ENCODE results near the gene IGF2BP2.
A peak's percentile ranks its signal among the peaks of the same experiment; 100 is the strongest.
"Not testable (repeated sequence)": the region's sequence is repeated elsewhere in the genome, so short reads cannot be mapped to it uniquely, and the experiment has no call there.

The IGF2BP2 gene

DNA sequence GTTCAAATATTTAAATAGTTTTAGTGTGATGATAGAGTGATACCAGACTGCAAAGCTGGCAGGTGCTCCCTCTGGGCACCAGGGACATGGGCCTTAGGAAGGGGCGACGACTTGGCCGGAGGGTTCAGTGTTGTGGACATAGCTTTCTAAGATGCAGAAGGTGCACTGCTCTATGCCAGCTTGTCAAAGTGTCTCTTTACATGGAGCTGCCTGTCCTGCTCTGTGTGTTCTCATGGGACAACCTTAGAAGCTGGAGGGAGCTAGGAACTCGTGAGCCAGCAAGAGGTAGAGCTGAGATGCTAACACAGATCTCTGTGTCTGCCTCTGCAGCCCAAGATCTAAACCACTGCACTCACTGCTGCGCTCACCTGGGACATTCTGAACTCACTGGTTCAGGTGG is 160.9 kb downstream of the IGF2BP2 start:
- Mint-ChIP-seq H3K4me3 (no peak overlapping the region), H3K36me3 (ENCODE audit: low read depth) (no peaks in the 10 kb centered on the region), H3K4me1 (ENCODE audit: low read depth) (peaks cover 4% of the 10 kb centered on the region), H3K27me3 (ENCODE audit: low read depth) (peaks cover 30% of the 10 kb centered on the region), H3K9me3 (no peaks in the 10 kb centered on the region), H3K27ac (no peak overlapping the region)
- DNase-seq (ENCODE audit: low spot score): no peak

DNA sequence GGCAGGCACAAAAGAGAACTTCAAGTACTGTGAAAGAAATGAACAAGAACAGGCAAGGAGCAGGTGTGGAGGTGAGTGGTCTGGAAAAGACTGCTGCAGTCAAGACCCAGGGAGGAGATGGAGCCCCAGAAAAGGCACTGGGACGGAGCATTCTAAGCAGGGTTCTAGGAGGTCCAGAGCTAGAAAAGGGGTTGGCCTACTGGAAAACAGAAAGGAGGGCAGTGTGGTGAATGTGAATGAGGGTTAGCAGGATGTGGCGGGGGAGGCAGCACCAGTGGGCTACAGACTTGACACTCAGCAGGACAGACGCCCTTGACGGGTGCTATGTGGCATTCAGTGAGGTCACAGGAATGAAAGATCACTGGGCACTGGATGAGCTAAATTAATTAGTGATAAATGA is 163.1 kb downstream of the IGF2BP2 start:
- H3K27me3 Mint-ChIP-seq (ENCODE audit: low read depth): peaks cover 20% of the 10 kb centered on the region
- H3K27ac Mint-ChIP-seq: no peak overlapping the region
- no peak for DNase-seq (ENCODE audit: low spot score)
- H3K9me3 Mint-ChIP-seq: no peaks in the 10 kb centered on the region
- no peaks in the 10 kb centered on the region for H3K36me3 Mint-ChIP-seq (ENCODE audit: low read depth)
- no peak overlapping the region for H3K4me3 Mint-ChIP-seq
- H3K4me1 Mint-ChIP-seq (ENCODE audit: low read depth): peaks cover 4% of the 10 kb centered on the region

DNA sequence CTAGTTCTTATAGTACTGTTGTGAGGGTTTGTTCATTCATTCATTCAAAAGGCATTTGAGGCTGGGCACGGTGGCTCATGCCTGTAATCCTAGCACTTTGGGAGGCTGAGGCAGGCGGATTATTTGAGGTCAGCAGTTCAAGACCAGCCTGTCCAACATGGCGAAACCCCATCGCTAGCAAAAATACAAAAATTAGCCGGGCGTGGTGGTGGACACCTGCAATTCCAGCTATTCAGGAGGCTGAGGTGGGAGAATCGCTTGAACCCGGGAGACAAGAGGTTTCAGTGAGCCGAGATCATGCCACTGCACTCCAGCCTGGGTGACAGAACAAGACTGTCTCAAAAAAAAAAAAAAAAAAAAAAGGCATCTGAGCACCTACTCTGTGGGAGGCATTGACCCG is 163.5 kb downstream of the IGF2BP2 start:
- H3K4me1 Mint-ChIP-seq (ENCODE audit: low read depth); H3K4me3 Mint-ChIP-seq; DNase-seq (ENCODE audit: low spot score); H3K27ac Mint-ChIP-seq; H3K36me3 Mint-ChIP-seq (ENCODE audit: low read depth); H3K9me3 Mint-ChIP-seq: not testable (repeated sequence)
- H3K27me3 Mint-ChIP-seq (ENCODE audit: low read depth): peaks cover 19% of the 10 kb centered on the region

DNA sequence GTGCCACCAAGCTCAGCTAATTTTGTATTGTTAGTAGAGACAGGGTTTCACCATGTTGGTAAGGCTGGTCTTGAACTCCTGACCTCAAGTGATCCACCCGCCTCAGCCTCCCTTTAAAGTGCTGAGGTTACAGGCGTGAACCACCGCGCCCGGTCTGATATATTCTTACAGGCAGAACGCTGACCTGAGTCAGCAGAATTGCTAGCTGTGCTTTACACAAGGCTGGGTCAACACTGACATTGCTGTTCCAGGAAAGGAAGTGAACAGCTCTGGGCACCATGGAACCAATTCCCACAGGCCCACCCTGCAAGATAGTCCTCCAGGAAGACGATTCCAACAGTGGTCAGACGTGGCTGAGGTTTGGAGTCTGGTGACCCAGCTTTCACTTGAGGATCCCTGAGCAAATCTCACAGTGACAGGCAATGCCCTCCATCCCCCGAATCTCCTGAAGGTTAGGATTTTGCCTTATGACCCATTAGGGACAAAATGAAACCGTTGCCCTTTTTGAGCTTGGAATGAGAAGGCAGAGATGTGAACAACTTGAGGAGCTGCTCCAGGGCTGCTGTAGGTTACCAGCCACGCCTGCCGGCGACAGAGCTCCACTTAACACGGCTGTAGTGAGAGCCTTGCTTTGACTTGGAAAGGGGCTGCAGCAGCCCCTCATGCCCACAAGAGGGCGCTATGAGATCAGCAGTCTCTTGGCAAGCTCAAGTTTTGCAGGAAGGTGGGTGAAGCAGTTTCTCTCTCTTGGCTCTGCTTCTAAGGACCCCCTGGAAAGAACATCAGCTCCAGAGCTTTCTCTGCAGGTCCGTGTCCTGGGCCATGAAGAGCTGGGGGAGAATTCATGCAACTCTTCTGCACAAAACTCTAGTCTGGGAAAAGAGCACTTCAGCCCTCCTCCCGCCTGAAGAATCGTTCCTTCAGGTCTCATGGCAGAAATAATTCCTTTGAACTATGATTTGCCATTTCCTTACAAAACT is 164.6 kb downstream of the IGF2BP2 start:
- Mint-ChIP-seq H3K36me3 (ENCODE audit: low read depth) (no peaks in the 10 kb centered on the region), H3K4me1 (ENCODE audit: low read depth) (peaks cover 4% of the 10 kb centered on the region), H3K9me3 (no peaks in the 10 kb centered on the region), H3K27me3 (ENCODE audit: low read depth) (peaks cover 19% of the 10 kb centered on the region), H3K27ac (no peak overlapping the region), H3K4me3 (no peak overlapping the region)
- peak; percentile 39 for DNase-seq (ENCODE audit: low spot score)

DNA sequence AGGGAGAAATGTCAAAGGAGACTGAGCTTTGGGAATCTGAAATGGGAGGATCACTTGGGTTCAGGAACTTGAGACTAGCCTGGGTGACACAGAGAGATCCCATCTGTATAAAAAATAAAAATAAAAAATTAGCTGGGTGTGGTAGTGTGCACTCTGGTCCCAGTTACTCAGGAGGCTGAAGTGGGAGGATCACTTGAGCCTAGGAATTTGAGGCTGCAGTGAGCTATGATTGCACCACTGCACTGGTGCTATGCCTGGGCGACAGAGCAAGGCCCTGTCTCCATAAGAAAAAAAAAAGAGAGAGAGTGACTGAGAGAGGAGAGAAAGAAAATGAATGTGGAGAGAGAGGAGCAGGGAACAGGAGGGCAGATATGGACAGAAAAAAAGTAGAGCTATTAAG is 165.9 kb downstream of the IGF2BP2 start:
- H3K27me3 Mint-ChIP-seq (ENCODE audit: low read depth): peaks cover 10% of the 10 kb centered on the region
- no peak for DNase-seq (ENCODE audit: low spot score)
- H3K4me3 Mint-ChIP-seq: no peak overlapping the region
- H3K36me3 Mint-ChIP-seq (ENCODE audit: low read depth): no peaks in the 10 kb centered on the region
- H3K9me3 Mint-ChIP-seq: no peaks in the 10 kb centered on the region
- peak overlapping the region; percentile 32 for H3K27ac Mint-ChIP-seq
- peaks cover 4% of the 10 kb centered on the region for H3K4me1 Mint-ChIP-seq (ENCODE audit: low read depth)

DNA sequence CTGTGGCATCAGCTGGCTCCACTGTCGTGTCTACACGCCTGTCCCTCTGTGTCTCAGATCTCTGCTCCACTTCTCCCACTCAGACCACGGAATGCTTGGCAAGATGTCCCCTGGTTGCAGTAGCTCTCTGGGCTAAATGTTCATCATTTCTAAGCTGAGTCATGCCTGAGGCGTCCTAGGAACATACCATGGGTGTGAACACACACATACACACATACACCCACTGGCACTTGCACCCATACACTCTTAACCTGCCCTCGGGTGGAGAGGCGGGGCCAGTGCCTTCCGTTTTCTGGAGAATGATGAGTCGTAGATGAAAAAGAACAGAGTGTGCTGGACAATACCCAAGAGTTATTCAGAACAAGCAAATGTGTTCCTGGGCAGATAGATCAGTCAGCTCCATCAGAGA is 166.3 kb downstream of the IGF2BP2 start:
- Mint-ChIP-seq H3K9me3 (no peaks in the 10 kb centered on the region), H3K27ac (no peak overlapping the region), H3K36me3 (ENCODE audit: low read depth) (no peaks in the 10 kb centered on the region), H3K27me3 (ENCODE audit: low read depth) (peaks cover 9% of the 10 kb centered on the region), H3K4me3 (no peak overlapping the region), H3K4me1 (ENCODE audit: low read depth) (peaks cover 4% of the 10 kb centered on the region)
- peak; percentile 13 for DNase-seq (ENCODE audit: low spot score)

DNA sequence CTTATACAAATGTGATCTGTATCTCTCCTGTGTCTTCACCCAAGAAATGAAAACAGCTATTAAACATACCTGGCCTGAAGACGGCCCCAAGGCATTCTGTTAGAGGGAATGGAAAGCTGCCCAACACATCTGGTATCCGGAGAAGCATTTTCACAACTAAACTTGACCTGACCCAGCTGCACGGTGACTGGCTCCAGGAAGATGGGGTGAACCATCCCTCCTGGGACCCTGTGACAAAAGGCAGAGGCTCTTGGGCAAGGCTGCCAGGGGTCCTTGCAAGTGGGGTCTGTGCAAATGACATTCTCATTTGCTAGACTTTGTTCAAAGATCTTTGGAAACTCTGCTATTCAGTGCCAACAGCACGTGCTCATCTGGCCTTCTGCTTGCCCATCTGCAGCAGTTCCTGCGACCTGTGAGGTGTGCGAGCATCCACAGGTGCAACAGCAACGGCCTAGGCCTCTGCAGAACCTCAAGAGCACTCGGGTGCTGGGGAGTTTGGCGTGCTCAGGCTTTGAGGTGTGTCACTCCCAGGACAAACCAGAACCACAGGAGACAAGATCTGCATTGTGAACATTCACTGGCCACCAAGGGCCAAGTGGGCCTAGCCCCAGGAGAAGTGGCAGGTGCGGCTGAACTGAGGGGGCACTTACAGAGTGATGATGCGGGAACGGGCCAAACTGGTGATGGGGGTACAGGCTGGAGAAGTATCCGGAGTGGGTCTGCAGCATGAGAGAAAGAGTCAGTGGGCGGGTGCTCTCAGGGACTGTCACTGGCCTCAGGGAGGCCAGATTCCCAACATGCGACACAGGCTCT is 166.9 kb downstream of the IGF2BP2 start:
- Mint-ChIP-seq H3K36me3 (ENCODE audit: low read depth) (no peaks in the 10 kb centered on the region), H3K4me3 (no peak overlapping the region), H3K4me1 (ENCODE audit: low read depth) (peaks cover 4% of the 10 kb centered on the region), H3K9me3 (no peaks in the 10 kb centered on the region), H3K27ac (no peak overlapping the region), H3K27me3 (ENCODE audit: low read depth) (peaks cover 4% of the 10 kb centered on the region)
- DNase-seq (ENCODE audit: low spot score): no peak

DNA sequence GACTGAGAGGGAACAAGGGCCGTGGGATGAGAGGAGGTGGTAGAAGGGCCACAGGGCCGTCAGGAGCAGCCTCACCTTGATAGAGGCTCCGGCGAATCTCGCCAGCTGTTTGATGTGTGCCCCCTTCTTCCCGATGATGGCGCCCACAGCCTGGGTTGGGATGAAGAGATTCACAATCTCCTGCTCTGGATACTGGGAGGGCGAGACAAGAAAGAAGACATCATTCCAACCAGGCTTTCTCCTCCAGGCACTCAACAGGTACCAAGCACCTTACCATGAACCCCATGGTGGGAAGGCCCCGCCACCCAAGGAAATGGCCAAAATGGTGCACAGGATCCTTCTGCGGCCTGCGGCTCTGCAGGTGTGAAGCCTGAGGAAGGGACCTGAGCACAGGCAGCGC is 167.6 kb downstream of the IGF2BP2 start:
- no peaks in the 10 kb centered on the region for H3K36me3 Mint-ChIP-seq (ENCODE audit: low read depth)
- H3K27ac Mint-ChIP-seq: no peak overlapping the region
- H3K27me3 Mint-ChIP-seq (ENCODE audit: low read depth): peaks cover 3% of the 10 kb centered on the region
- no peaks in the 10 kb centered on the region for H3K9me3 Mint-ChIP-seq
- peaks cover 4% of the 10 kb centered on the region for H3K4me1 Mint-ChIP-seq (ENCODE audit: low read depth)
- no peak for DNase-seq (ENCODE audit: low spot score)
- H3K4me3 Mint-ChIP-seq: no peak overlapping the region

DNA sequence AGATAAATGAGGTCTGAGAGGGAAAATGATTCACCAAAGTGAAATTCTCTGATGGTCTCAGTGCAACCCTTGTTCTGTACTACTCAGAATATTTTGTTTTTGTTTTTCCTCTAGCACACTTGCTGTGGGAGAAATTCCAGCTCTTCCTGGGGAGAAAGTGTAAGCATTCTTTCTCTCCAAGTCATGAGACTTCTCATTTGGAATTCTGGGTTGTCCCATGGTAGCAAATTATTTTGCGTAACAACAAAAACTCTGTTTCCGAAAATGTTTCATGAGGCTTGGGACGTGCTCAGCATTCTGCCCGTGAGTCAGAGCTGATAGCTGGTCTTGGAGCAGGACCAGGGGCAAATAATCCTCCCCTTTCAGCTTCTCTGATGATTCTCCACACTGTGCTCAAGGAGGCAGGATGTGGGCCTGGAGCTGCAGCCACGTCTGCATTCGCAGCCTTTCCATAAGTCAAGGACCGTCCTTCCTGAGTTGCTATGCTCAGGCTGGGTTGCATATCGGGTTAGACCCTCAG is 168.5 kb downstream of the IGF2BP2 start:
- H3K27me3 Mint-ChIP-seq (ENCODE audit: low read depth): no peaks in the 10 kb centered on the region
- DNase-seq (ENCODE audit: low spot score): no peak
- no peaks in the 10 kb centered on the region for H3K36me3 Mint-ChIP-seq (ENCODE audit: low read depth)
- H3K4me1 Mint-ChIP-seq (ENCODE audit: low read depth): peaks cover 4% of the 10 kb centered on the region
- no peaks in the 10 kb centered on the region for H3K9me3 Mint-ChIP-seq
- no peak overlapping the region for H3K27ac Mint-ChIP-seq
- H3K4me3 Mint-ChIP-seq: no peak overlapping the region

DNA sequence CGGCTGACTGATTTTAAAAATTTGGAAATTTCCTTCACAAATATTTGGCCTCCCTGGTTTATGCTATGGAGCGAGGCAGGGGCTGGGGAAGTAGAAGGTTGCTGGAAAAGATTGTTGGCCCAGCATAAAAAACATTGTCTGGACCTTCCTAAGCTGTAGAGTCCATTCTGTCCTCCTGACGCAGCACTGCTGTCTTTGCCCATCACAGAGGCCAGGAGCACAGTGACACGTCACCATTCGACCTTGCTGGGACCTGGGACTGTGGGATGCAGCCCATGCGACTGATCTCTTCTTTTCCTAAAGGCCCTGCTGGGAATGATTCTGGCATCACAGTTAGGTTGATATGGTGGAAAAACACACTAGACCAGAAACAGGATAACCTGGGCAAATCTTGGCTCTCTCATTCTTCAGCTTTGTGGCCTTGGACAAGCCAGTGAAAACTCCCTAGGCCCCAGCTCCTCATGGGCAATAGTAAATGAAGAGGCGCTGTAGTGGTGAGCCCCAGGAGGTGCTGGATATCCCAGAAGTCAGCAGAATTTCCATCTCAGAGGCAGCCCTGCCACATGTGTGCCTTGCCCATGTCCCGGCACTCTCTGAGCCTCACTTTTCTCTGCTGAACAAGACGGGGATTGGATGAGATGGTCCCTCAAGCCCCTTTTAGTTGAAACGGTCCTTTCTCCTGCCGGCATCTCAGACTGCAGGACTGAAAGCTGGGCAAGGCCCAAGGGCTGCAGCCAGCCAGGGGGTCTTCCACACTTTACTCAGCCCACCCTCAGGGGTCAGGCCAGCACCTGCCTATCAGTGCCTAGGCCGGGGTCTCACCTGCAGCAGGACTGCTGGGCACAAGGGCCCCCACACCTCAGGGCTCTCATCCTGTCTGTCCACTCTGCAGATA is 169.2 kb downstream of the IGF2BP2 start:
- peaks cover 3% of the 10 kb centered on the region for H3K27me3 Mint-ChIP-seq (ENCODE audit: low read depth)
- H3K27ac Mint-ChIP-seq: no peak overlapping the region
- no peaks in the 10 kb centered on the region for H3K36me3 Mint-ChIP-seq (ENCODE audit: low read depth)
- H3K4me1 Mint-ChIP-seq (ENCODE audit: low read depth): peaks cover 4% of the 10 kb centered on the region
- H3K4me3 Mint-ChIP-seq: no peak overlapping the region
- H3K9me3 Mint-ChIP-seq: no peaks in the 10 kb centered on the region
- DNase-seq (ENCODE audit: low spot score): no peak

DNA sequence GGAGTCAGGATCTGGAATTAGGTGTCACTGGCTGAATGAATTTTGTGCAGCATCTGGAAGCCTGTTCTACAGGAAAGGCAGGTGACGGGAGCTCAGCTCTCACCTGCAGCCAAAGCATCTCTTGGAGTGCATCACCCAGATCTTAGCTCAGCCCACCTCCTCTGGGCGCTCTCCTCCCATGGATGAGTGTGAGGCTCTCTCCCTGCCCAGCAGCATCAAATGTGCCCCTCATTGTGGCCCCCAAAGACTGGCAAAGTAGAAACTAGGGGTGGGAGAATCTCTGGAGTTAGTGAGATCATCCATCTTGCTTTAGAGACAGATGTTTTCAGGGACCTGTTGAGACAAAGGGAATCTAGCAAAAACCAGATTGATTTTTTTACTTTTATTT is 170.1 kb downstream of the IGF2BP2 start:
- Mint-ChIP-seq H3K4me3 (no peak overlapping the region), H3K4me1 (ENCODE audit: low read depth) (no peaks in the 10 kb centered on the region), H3K9me3 (no peaks in the 10 kb centered on the region), H3K27ac (no peak overlapping the region), H3K27me3 (ENCODE audit: low read depth) (peaks cover 3% of the 10 kb centered on the region), H3K36me3 (ENCODE audit: low read depth) (no peaks in the 10 kb centered on the region)
- no peak for DNase-seq (ENCODE audit: low spot score)

DNA sequence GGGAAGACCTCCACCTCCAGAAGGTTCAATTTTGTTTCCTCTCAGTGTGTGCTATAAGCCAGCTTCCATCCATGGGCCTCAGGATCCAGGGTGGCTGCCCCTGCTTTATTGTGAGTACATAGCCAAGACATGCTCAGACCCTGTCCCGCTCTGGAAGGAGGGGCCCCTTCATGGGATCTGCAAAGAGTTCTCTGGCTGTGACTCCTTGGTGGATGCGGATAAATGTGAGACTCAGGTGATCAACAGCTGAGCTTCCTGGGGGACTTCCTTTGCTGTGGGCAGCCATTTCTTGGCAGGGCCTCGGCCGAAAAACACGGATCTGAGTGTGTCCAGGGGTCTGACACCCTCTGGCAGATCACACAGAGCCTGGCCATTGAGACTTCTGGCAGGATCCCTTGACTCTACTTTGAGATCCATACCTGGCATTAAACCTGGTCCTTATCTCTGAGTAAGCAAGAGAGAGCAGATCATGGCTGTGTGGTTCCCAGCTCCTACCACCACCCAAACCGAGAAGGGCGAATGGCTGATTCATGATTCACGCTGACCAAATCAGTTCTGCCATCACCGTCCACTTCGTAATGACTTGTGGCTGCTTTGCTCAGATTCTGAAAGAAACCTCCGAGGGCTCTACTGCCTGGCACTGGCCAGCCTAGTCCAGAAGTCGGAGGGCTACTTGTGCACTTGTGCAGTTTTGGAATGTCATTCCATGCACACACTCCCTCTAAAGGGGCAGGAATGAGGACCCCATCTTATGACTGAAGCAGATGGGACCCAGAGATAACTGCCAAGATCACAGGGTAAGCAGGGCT is 170.7 kb downstream of the IGF2BP2 start:
- Mint-ChIP-seq H3K4me3 (no peak overlapping the region), H3K4me1 (ENCODE audit: low read depth) (no peaks in the 10 kb centered on the region), H3K9me3 (no peaks in the 10 kb centered on the region), H3K27ac (no peak overlapping the region), H3K27me3 (ENCODE audit: low read depth) (peaks cover 3% of the 10 kb centered on the region), H3K36me3 (ENCODE audit: low read depth) (no peaks in the 10 kb centered on the region)
- no peak for DNase-seq (ENCODE audit: low spot score)

DNA sequence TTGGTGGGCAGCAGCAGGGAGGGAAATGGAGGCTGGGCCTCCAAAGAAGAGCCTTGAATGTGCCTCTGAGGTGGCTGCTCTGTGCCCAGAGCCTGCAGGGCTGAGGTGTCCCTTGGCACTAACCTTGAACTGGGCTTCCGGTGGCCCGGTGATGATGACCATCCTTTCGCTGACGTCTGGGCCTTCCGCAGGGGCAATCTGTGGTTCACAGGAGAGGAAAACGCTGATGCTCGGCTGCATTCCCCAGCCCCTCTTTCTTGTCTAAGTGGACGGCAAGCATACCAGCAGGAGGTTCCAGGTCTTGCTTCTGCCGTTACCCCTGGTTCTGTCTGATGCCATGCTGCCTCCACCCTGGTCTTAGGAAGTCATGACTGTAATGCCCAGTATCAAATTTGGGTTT is 172.9 kb downstream of the IGF2BP2 start:
- no peak for DNase-seq (ENCODE audit: low spot score)
- H3K36me3 Mint-ChIP-seq (ENCODE audit: low read depth): no peaks in the 10 kb centered on the region
- peaks cover 3% of the 10 kb centered on the region for H3K27me3 Mint-ChIP-seq (ENCODE audit: low read depth)
- no peak overlapping the region for H3K27ac Mint-ChIP-seq
- no peak overlapping the region for H3K4me3 Mint-ChIP-seq
- H3K9me3 Mint-ChIP-seq: no peaks in the 10 kb centered on the region
- H3K4me1 Mint-ChIP-seq (ENCODE audit: low read depth): no peaks in the 10 kb centered on the region

Measured in T-helper 2 cell treated with Interferon-gamma antibody and Interleukin-4, amounts not matched to agents 5 μg/mL and 100 μg/mL, for 36 hours (primary cell).